HEK293 (cell line): ENCODE measurements around the gene AQP5.

Source experiments
- CTCF ChIA-PET: fragments of 350-600 bp; formaldehyde crosslinking; extraction: SDS; loops from one replicate; lab custom pipeline; 2021; ENCODE audit warnings: antibody characterized with exemption; lab: Yijun Ruan, JAX
- POLR2A ChIA-PET: fragments of 300-600 bp; formaldehyde crosslinking; extraction: SDS; loops from one replicate; lab custom pipeline; 2020; ENCODE audit warnings: antibody characterized with exemption, inconsistent platforms; lab: Yijun Ruan, JAX
- H3K27ac ChIP-seq: fragments of 200-500 bp; sonication (Bioruptor generic); 2 replicates; pipeline ENCODE4 v1.5.1; 2014; ENCODE audit warnings: low read depth, low read length, control low read depth, inconsistent platforms; ENCODE audit errors: extremely low read depth
- H3K36me3 ChIP-seq, 2 experiments: fragments of 200-500 bp in 1 of 2; sonication (Bioruptor generic) in 1 of 2; 1 replicate in 1 of 2; 2 replicates in 1 of 2; pipeline ENCODE4 v1.5.1; 2014 to 2017; ENCODE audit warnings: inconsistent platforms in 2 of 2, low read length in 2 of 2; ENCODE audit not compliant: control insufficient read depth in 2 of 2, insufficient read depth in 1 of 2
- H3K4me1 ChIP-seq: fragments of 200-500 bp; sonication (Bioruptor generic); 2 replicates; pipeline ENCODE4 v1.5.1; 2014; ENCODE audit warnings: mild to moderate bottlenecking, low read length, inconsistent platforms; ENCODE audit not compliant: control insufficient read depth, insufficient read depth
- H3K4me3 ChIP-seq: 2 replicates; pipeline ENCODE4 v1.5.1; 2011; ENCODE audit warnings: low read depth, mild to moderate bottlenecking, control low read depth, low read length, moderate library complexity
- H3K9me3 ChIP-seq: fragments of 200-500 bp; sonication (Bioruptor generic); 2 replicates; pipeline ENCODE4 v1.5.1; 2014; ENCODE audit warnings: low read depth, low read length, inconsistent platforms; ENCODE audit not compliant: control insufficient read depth, insufficient read depth
- BCL11A ChIP-seq: fragments of 450-650 bp; formaldehyde crosslinking; IDR thresholded peaks from 2 replicates; pipeline ENCODE4 v1.5.1; 2016; ENCODE audit warnings: low read depth, missing biosample characterization, missing genetic modification characterization
- GFI1B ChIP-seq: fragments of 450-650 bp; formaldehyde crosslinking; IDR thresholded peaks from 2 replicates; pipeline ENCODE4 v1.5.1; 2016; ENCODE audit warnings: missing biosample characterization, missing genetic modification characterization
- KLF1 ChIP-seq: fragments of 450-650 bp; formaldehyde crosslinking; IDR thresholded peaks from 2 replicates; pipeline ENCODE4 v1.5.1; 2016; ENCODE audit warnings: missing biosample characterization, missing genetic modification characterization
- KLF16 ChIP-seq: fragments of 450-650 bp; formaldehyde crosslinking; IDR thresholded peaks from 2 replicates; pipeline ENCODE4 v1.5.1; 2017; ENCODE audit warnings: missing biosample characterization, missing genetic modification characterization
- PRDM4 ChIP-seq: fragments of 450-650 bp; formaldehyde crosslinking; IDR thresholded peaks from 2 replicates; pipeline ENCODE4 v1.5.1; 2017; ENCODE audit warnings: missing biosample characterization, missing genetic modification characterization
- SP3 ChIP-seq: fragments of 450-650 bp; formaldehyde crosslinking; IDR thresholded peaks from 2 replicates; pipeline ENCODE4 v1.5.1; 2016; ENCODE audit warnings: missing biosample characterization, missing genetic modification characterization
- ZBTB17 ChIP-seq: fragments of 450-650 bp; formaldehyde crosslinking; IDR thresholded peaks from 2 replicates; pipeline ENCODE4 v1.5.1; 2016; ENCODE audit warnings: missing biosample characterization, missing genetic modification characterization
- ZBTB48 ChIP-seq: fragments of 450-650 bp; formaldehyde crosslinking; IDR thresholded peaks from 2 replicates; pipeline ENCODE4 v1.5.1; 2016; ENCODE audit warnings: missing biosample characterization, missing genetic modification characterization
- ZBTB8A ChIP-seq: fragments of 450-650 bp; formaldehyde crosslinking; IDR thresholded peaks from 2 replicates; pipeline ENCODE4 v1.5.1; 2016; ENCODE audit warnings: missing biosample characterization, missing genetic modification characterization
- ZNF133 ChIP-seq: fragments of 450-650 bp; formaldehyde crosslinking; IDR thresholded peaks from 2 replicates; pipeline ENCODE4 v1.5.1; 2016; ENCODE audit warnings: missing biosample characterization, missing genetic modification characterization
- ZNF138 ChIP-seq: fragments of 450-650 bp; formaldehyde crosslinking; IDR thresholded peaks from 2 replicates; pipeline ENCODE4 v1.5.1; 2016; ENCODE audit warnings: missing biosample characterization, missing genetic modification characterization, borderline replicate concordance
- ZNF155 ChIP-seq: fragments of 450-650 bp; formaldehyde crosslinking; IDR thresholded peaks from 2 replicates; pipeline ENCODE4 v1.5.1; 2016; ENCODE audit warnings: missing biosample characterization, missing genetic modification characterization
- ZNF214 ChIP-seq: fragments of 450-650 bp; formaldehyde crosslinking; IDR thresholded peaks from 2 replicates; pipeline ENCODE4 v1.5.1; 2017; ENCODE audit warnings: missing biosample characterization, mild to moderate bottlenecking, missing genetic modification characterization, borderline replicate concordance
- ZNF239 ChIP-seq: fragments of 450-650 bp; formaldehyde crosslinking; IDR thresholded peaks from 2 replicates; pipeline ENCODE4 v1.5.1; 2016; ENCODE audit warnings: missing biosample characterization, missing genetic modification characterization
- ZNF266 ChIP-seq: fragments of 450-650 bp; formaldehyde crosslinking; IDR thresholded peaks from 2 replicates; pipeline ENCODE4 v1.5.1; 2016; ENCODE audit warnings: missing biosample characterization, missing genetic modification characterization, low read depth
- ZNF274 ChIP-seq, 2 experiments: fragments of 200-500 bp in 1 of 2; fragments of 450-650 bp in 1 of 2; sonication (Bioruptor generic) in 1 of 2; formaldehyde crosslinking in 1 of 2; IDR thresholded peaks; 2 replicates each; pipeline versions ENCODE4 v1.5.1 to v1.6.1; 2014 to 2016; ENCODE audit warnings: borderline replicate concordance in 1 of 2, inconsistent platforms in 1 of 2, low read length in 1 of 2, missing biosample characterization in 1 of 2, missing genetic modification characterization in 1 of 2
- ZNF48 ChIP-seq: fragments of 450-650 bp; formaldehyde crosslinking; IDR thresholded peaks from 2 replicates; pipeline ENCODE4 v1.5.1; 2016; ENCODE audit warnings: missing biosample characterization, missing genetic modification characterization
- ZNF548 ChIP-seq: fragments of 450-650 bp; formaldehyde crosslinking; IDR thresholded peaks from 2 replicates; pipeline ENCODE4 v1.5.1; 2016; ENCODE audit warnings: missing biosample characterization, missing genetic modification characterization
- ZNF610 ChIP-seq: fragments of 450-650 bp; formaldehyde crosslinking; IDR thresholded peaks from 2 replicates; pipeline ENCODE4 v1.5.1; 2016; ENCODE audit warnings: missing biosample characterization, missing genetic modification characterization, borderline replicate concordance
- ZNF629 ChIP-seq: fragments of 450-650 bp; formaldehyde crosslinking; IDR thresholded peaks from 2 replicates; pipeline ENCODE4 v1.5.1; 2017; ENCODE audit warnings: missing biosample characterization, missing genetic modification characterization
- ZNF658 ChIP-seq: fragments of 450-650 bp; formaldehyde crosslinking; IDR thresholded peaks from 2 replicates; pipeline ENCODE4; 2016; ENCODE audit warnings: missing biosample characterization, missing genetic modification characterization
- ZNF747 ChIP-seq: fragments of 450-650 bp; formaldehyde crosslinking; IDR thresholded peaks from 2 replicates; pipeline ENCODE4 v1.5.1; 2016; ENCODE audit warnings: missing biosample characterization, missing genetic modification characterization
- ZSCAN18 ChIP-seq: fragments of 450-650 bp; formaldehyde crosslinking; IDR thresholded peaks from 2 replicates; pipeline ENCODE4 v1.5.1; 2016; ENCODE audit warnings: missing biosample characterization, missing genetic modification characterization
- ZSCAN4 ChIP-seq: fragments of 450-650 bp; formaldehyde crosslinking; IDR thresholded peaks from 2 replicates; pipeline ENCODE4 v1.5.1; 2017; ENCODE audit warnings: missing biosample characterization, missing genetic modification characterization
- TF ChIP-seq, protein P1 (sequence below): fragments of 450-650 bp; formaldehyde crosslinking; IDR thresholded peaks from 2 replicates; pipeline ENCODE4 v1.5.1; 2016; ENCODE audit warnings: missing biosample characterization, missing genetic modification characterization, borderline replicate concordance
- TF ChIP-seq, protein P2 (sequence below): fragments of 450-650 bp; formaldehyde crosslinking; IDR thresholded peaks from 2 replicates; pipeline ENCODE4 v1.5.1; 2016; ENCODE audit warnings: missing biosample characterization, missing genetic modification characterization, low read depth

Gene AQP5

GRCh38 chr12:49959685-49960473, 1.8 kb upstream of the AQP5 start:
- H3K36me3 ChIP-seq = no peaks in the 10 kb centered on the region
- ChIA-PET CTCF (interaction anchor here (0.6 to 2.8 kb wide), 8 partner anchors 7 to 561 kb away, joined by 3 to 29 read pairs (median 6); no protein-coding TSS in a partner anchor), POLR2A (interaction anchor here (0.5 to 1.1 kb wide), 3 partner anchors 12 to 451 kb away, joined by 3 read pairs; no protein-coding TSS in a partner anchor)
- no peak overlapping the region for H3K4me3 ChIP-seq
- 0 out of 2 replicates have a peak, but pooled peaks cover 5% of the 10 kb centered on the region for H3K4me1 ChIP-seq
- no peaks in the 10 kb centered on the region for H3K9me3 ChIP-seq
- H3K27ac ChIP-seq = no peak overlapping the region
- no peak for TF ChIP-seq ZNF274 (IDR thresholded peaks at IDR 0.05; ENCODE audit: low read length)
- no peak for TF ChIP-seq ZNF274 (tag by site-specific recombination; IDR thresholded peaks at IDR 0.05; ENCODE audit: borderline replicate concordance)
- TF ChIP-seq ZNF548 = no peak
- no peak for TF ChIP-seq ZNF155 (tag by site-specific recombination)
- TF ChIP-seq, protein P1, sequence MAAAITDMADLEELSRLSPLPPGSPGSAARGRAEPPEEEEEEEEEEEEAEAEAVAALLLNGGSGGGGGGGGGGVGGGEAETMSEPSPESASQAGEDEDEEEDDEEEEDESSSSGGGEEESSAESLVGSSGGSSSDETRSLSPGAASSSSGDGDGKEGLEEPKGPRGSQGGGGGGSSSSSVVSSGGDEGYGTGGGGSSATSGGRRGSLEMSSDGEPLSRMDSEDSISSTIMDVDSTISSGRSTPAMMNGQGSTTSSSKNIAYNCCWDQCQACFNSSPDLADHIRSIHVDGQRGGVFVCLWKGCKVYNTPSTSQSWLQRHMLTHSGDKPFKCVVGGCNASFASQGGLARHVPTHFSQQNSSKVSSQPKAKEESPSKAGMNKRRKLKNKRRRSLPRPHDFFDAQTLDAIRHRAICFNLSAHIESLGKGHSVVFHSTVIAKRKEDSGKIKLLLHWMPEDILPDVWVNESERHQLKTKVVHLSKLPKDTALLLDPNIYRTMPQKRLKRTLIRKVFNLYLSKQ (tag by site-specific recombination) = no peak
- no peak for TF ChIP-seq ZBTB8A (tag by site-specific recombination)
- peak; percentile 52; the same call in 1 of the 2 replicates for TF ChIP-seq BCL11A (tag by site-specific recombination)
- no peak for TF ChIP-seq PRDM4 (tag by site-specific recombination)
- TF ChIP-seq ZBTB48 = no peak
- TF ChIP-seq SP3 (tag by site-specific recombination) = no peak
- no peak for TF ChIP-seq ZNF747 (tag by site-specific recombination)
- TF ChIP-seq ZNF658 (tag by site-specific recombination) = no peak
- 0 out of 2 replicates have a peak, but pooled peaks have one; percentile 38 for TF ChIP-seq ZBTB17 (tag by site-specific recombination)
- peak; percentile 48; the same call in 1 of the 2 replicates for TF ChIP-seq KLF1
- TF ChIP-seq ZNF266 (tag by site-specific recombination) = no peak
- no peak for TF ChIP-seq ZNF133
- TF ChIP-seq ZNF48 = no peak
- TF ChIP-seq, protein P2, sequence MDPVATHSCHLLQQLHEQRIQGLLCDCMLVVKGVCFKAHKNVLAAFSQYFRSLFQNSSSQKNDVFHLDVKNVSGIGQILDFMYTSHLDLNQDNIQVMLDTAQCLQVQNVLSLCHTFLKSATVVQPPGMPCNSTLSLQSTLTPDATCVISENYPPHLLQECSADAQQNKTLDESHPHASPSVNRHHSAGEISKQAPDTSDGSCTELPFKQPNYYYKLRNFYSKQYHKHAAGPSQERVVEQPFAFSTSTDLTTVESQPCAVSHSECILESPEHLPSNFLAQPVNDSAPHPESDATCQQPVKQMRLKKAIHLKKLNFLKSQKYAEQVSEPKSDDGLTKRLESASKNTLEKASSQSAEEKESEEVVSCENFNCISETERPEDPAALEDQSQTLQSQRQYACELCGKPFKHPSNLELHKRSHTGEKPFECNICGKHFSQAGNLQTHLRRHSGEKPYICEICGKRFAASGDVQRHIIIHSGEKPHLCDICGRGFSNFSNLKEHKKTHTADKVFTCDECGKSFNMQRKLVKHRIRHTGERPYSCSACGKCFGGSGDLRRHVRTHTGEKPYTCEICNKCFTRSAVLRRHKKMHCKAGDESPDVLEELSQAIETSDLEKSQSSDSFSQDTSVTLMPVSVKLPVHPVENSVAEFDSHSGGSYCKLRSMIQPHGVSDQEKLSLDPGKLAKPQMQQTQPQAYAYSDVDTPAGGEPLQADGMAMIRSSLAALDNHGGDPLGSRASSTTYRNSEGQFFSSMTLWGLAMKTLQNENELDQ (tag by site-specific recombination) = no peak
- no peak for TF ChIP-seq ZNF239 (tag by site-specific recombination)
- no peak for TF ChIP-seq ZSCAN18 (tag by site-specific recombination)
- TF ChIP-seq ZNF214 (tag by site-specific recombination) = no peak
- no peak for TF ChIP-seq ZSCAN4
- TF ChIP-seq KLF16 (tag by site-specific recombination) = no peak
- no peak for TF ChIP-seq ZNF629 (tag by site-specific recombination)
- TF ChIP-seq ZNF610 (tag by site-specific recombination) = no peak
- TF ChIP-seq ZNF138 (tag by site-specific recombination) = no peak
- no peak for TF ChIP-seq GFI1B
